Measurements from ENCODE around the gene MTIF2. TPM values are rescaled to one million over a fixed set of nuclear protein-coding genes. Genes with fewer than 3 reads are reported as not detected.
"Not testable (repeated sequence)": the region's sequence is repeated elsewhere in the genome, so short reads cannot be mapped to it uniquely, and the experiment has no call there.

The MTIF2 gene, protein sequence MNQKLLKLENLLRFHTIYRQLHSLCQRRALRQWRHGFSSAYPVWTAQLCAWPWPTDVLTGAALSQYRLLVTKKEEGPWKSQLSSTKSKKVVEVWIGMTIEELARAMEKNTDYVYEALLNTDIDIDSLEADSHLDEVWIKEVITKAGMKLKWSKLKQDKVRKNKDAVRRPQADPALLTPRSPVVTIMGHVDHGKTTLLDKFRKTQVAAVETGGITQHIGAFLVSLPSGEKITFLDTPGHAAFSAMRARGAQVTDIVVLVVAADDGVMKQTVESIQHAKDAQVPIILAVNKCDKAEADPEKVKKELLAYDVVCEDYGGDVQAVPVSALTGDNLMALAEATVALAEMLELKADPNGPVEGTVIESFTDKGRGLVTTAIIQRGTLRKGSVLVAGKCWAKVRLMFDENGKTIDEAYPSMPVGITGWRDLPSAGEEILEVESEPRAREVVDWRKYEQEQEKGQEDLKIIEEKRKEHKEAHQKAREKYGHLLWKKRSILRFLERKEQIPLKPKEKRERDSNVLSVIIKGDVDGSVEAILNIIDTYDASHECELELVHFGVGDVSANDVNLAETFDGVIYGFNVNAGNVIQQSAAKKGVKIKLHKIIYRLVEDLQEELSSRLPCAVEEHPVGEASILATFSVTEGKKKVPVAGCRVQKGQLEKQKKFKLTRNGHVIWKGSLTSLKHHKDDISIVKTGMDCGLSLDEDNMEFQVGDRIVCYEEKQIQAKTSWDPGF
- polyA plus RNA-seq (ENCODE audit: insufficient read length in 4 of 4), result 10 to 100 TPM; 19.2 to 44.6 (median 42.5) TPM

DNA sequence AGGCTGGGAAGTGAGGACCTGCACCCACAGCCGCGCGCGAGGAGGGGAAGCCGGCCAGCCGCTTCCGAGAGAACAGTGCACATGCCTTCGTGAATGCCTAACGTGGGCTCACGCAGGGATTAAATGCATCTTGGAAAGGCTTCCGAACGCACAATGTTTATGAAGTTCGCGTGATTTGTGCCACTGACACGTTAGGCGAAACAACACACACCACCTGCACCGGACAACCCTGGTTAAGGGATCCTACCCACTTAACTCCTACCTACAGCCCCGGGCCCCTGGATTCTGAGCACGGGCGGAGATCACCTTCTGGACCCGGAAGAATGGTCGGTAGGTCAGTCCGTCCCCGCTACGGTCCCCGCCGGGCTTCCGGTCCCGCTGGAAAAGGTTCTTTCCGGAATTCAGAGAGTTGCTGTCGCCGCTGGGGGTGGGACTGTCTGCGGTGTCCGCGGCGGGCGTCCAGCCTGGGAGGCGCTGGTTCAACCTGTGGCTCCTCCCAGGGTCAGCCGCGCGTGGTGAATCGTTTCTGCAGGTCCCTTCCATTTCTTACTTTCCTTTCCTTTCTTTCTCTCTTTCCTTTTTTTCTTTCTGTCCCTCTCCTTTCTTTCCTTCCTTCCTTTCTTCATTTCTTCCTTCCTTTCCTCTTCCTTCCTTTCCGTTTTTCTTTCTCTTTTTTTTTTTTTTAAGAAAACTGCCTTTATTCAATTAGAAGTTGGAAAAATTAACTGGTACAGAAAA lies at the start of gene MTIF2:
Gene MTIF2, minus strand, starts transcription at position 325 of the 738 bp plus-strand sequence. CDS start 5,373 bp downstream, outside the sequence.
- peak; percentile 81 to 90 (median 86) for DNase-seq (ENCODE audit: low read depth in 4 of 4, low spot score in 3 of 4)

DNA sequence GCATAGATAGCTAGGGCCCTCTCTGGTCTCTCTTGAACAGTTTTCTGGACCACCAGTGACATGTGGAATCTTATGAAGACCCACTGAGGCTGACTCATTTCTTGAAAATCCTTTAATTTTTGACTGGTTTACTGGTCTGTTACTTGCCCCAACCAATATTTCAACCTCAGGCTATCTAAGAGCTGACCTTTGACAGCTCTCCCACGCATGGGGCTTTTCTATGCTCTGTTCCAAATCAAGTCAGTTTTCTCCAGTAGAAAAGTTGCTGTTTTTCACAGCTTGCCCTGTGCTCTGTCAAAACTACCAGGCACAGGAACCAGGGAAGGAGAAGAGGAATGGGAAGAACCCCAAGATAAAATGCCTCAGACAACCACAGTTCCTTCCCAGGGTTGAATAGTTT lies 46.0 kb upstream of the MTIF2 start:
- no peak for DNase-seq (ENCODE audit: low read depth in 4 of 4, low spot score in 3 of 4)

DNA sequence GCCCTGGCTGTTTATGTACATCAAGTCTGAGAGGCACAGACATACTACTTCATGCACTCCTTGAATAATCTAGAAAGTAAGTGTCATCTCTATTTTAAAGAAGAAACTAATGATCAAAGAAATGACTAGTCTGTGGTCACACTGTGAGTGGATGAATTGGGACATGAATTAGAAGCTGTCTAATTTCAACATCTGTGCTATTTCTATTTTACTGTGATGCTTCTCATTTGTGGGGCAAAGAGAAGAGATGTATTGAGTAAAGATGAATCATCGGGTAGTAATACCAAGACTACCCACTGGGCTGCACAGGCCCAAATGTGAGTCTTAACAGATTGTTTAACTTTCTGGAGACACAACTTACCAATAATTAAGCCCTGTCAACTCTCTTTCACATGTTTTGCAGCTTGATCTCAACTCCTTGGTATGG lies 42.4 kb upstream of the MTIF2 start:
- no peak for DNase-seq (ENCODE audit: low read depth in 4 of 4, low spot score in 3 of 4)

DNA sequence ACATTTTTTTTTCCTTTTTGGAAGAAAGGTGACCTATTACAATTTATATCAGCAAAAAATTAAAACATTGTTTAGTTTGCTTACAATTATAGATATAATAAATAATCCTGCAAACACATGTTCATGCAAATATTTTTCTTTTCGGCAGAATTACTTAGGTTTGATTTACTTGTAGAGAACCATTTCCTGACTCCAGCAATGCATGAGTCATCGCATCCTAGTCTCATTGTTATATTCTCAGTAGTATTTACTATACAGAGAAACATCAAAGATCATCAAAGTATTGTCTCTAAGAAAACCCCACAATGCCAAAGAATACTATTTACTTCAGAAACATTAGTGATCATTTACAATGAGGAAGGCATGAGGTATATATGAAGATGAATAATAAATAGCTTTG lies 40.4 kb upstream of the MTIF2 start:
- no peak for DNase-seq (ENCODE audit: low read depth in 4 of 4, low spot score in 3 of 4)

DNA sequence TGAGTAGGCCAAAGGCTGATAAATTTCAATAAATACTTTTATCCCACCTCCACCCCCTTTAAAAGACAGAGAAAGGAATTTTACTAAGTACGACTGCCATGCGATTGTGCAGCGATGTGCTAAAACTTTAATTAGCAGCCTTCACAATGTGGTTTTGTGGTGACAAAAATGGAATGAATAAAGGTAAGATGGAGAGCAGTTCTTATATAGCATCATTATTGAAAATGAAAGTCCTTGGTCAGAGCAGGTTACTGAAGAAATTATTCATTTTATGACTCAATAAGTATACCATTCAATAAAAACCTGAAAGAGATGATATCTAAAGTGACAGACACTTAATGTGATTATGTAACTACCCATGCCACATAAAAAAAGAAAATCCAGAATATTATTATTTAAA lies 33.2 kb upstream of the MTIF2 start:
- no peak for DNase-seq (ENCODE audit: low read depth in 4 of 4, low spot score in 3 of 4)

DNA sequence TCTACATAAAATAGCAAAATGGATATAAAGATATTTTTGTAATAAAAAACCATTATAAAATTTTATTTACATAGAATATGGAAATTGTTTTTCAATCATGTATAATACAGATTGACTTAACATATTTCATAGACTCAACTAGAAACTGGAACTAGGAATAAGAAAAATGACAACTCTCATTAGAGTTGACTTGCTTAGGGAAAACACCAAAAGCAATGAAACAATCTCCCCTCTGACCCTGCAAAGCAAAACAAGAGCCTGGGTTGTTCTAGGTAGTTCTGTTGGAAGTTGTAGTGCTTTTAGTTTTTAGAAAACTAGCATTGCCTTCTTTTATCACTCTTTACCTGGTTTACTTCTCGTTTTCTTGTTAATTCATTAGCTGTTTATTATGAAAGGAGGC lies 32.2 kb upstream of the MTIF2 start:
- DNase-seq (ENCODE audit: low read depth in 4 of 4, low spot score in 3 of 4), result no peak

DNA sequence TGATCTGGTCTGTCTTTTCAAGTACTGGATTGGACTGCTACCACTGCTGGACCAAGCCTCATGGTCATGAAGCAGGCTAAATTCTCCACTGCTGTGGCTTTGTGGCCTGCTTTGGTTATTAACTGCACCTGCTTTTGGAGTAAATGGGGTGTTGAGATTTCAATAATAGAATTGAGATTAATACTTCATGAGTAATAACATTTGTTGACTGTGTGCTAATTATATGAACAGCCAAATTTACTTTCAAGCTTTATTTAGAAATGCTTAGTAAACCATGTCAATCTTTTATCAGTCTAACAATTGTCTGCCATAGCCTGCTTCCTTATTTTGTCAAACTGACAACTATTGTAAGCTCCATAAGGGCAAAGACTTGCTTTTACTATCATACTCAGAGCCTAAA lies 27.4 kb upstream of the MTIF2 start:
- DNase-seq (ENCODE audit: low read depth in 4 of 4, low spot score in 3 of 4), result no peak

DNA sequence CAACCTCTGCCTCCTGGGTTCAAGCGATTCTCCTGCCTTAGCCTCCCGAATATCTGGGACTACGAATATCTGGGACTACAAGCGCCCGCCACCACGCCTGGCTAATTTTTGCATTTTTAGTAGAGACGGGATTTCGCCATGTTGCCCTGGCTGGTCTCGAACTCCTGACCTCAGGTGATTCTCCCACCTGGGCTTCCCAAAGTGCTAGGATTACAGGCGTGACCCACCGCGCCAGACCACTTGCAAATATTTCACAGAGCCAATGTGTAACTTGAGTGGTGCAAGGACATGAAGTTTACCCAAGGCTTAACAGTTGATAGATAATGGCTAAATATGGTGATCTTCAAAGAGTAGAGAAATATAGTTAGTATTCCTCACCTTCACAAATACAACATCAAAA lies 14.1 kb upstream of the MTIF2 start:
- DNase-seq (ENCODE audit: low read depth in 4 of 4, low spot score in 3 of 4), result no peak

DNA sequence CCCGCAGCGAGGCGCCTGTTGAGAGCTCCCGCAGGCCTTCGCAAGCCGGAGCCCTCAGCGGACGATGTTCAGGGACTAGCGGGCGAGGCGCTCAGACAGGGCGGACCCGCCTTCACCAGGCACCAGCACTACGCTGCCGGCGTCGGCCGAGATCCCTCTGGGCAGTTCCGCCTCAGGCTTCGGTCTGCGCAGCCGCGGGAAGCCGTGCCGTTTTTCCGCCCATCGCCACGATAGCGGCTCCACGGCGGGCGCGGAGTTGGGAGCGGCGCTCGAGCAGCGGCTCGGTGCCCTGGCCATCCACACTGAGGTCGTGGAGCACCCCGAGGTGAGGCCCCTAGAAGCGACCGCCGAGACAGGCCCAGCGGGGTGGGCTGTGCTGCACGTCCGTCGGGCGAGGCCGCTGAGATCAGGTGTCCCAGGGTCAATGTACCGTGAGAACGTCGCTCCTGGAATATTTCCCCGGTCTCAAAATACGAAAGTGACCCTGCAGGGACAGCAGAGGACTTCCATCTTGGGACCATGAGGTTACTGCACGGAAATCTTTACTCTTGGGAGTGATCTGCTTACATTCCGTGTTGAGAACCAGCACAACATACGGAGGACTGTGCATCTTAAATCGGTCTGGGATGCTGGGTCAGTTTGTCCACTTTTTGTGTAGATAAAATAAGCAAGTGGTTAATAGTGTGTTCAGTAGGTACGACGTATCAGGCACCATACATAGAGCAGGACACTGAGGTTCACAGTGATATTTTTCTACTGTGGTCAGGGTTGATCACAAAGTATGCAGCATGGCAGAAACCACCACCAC lies 13.3 kb upstream of the MTIF2 start:
- DNase-seq (ENCODE audit: low read depth in 4 of 4, low spot score in 3 of 4), result peak; percentile 50 to 62 (median 54)

DNA sequence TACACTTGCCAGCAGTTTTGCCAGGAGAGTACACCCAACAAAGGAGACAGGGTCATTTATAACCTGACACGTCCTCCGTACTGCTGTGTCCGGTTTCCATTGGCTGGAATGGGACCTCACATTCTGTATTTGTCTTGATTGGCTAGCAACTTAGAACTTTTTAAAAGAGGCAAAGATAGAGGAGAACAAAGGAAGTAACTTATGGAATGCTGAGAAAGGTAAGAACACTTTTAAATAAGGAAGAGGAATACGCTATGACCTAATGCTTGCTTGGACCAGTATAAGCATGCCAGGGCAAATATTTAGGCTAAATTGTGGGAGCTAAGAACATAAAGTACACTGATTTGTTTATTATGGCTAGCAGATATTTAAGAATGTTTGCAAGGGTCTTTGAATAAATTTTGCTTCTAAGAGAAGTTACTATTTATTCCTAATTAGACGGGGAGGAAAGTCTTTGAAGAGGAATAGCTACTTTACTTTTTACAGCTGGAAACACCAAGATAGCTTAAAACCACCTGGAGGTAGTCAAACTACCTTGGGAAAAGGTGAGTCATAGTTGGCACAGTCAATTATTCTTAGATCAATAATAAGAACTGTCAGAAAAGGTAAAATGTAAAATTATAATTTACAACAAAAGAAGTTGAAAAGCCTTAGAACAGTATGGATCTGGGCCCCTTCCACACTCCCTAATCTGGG lies 12.0 kb upstream of the MTIF2 start:
- DNase-seq (ENCODE audit: low read depth in 4 of 4, low spot score in 3 of 4), result not testable (repeated sequence)

DNA sequence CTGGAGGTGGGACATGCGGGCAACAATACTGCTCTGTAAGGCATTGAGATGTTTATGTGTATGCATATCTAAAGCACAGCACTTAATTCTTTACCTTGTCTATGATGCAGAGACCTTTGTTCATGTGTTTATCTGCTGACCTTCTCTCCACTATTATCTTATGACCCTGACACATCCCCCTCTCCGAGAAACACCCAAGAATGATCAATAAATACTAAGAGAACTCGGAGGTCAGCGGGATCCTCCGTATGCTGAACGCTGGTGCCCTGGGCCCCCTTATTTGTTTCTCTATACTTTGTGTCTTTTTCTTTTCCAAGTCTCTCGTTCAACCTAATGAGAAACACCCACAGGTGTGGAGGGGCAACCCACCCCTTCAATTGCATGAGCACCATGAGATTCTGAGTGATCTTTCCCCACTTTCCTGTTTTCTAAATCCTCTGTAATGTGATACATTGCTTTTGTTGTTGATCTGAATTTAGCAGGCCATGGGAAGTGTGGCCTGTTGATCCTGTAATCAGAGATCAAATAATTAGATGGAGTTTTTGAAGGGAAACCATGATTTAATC lies 10.9 kb upstream of the MTIF2 start:
- DNase-seq (ENCODE audit: low read depth in 4 of 4, low spot score in 3 of 4), result not testable (repeated sequence)

DNA sequence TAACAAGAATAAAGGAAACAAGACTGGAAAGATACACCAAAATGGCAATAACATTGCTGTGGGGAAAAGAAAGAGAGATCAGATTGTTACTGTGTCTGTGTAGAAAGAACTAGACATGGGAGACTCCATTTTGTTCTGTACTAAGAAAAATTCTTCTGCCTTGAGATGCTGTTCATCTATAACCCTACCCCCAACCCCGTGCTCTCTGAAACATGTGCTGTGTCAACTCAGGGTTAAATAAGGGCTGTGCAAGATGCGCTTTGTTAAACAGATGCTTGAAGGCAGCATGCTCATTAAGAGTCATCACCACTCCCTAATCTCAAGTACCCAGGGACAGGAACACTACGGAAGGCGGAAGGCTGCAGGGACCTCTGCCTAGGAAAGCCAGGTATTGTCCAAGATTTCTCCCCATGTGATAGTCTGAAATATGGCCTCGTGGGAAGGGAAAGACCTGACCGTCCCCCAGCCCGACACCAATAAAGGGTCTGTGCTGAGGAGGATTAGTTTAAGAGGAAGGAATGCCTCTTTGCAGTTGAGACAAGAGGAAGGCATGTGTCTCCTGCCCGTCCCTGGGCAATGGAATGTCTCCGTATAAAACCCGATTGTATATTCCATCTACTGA lies 10.3 kb upstream of the MTIF2 start:
- not testable (repeated sequence) for DNase-seq (ENCODE audit: low read depth in 4 of 4, low spot score in 3 of 4)

DNA sequence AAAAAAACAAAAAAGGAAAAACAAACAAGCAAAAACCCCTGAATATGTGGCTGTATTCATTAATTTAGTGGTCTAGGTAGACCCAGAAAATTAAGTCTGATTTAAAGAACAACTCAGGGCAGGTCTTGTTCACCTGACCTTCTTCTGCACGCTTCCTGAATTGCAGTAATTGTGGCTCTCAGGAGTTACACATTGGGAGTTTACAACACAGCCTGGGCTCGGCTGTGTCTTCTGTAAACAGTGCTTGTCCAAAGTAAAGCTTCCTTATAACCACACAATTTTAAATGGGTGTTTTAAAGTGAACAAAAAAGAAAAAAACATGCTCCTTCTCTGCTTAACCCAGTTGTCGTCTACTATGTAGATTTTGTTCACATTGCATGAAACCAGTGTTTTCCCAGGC lies 8.3 kb upstream of the MTIF2 start:
- no peak for DNase-seq (ENCODE audit: low read depth in 4 of 4, low spot score in 3 of 4)

DNA sequence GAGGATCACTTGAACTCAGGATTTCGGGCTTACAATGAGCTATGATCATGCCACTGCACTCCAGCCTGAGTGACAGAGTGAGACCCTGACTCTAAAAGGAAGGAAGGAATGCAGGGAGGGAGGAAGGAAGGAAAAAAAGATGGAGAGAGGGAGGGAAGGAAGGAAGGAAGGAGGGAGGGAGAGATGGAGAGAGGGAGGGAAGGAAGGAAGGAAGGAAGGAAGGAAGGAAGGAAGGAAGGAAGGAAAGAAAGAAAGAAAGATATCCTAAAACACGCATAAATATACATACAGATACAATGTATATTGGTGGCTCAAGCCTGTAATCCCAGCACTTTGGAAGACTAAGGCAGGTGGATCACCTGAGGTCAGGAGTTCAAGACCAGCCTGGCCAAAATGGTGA lies 5.3 kb upstream of the MTIF2 start:
- not testable (repeated sequence) for DNase-seq (ENCODE audit: low read depth in 4 of 4, low spot score in 3 of 4)

DNA sequence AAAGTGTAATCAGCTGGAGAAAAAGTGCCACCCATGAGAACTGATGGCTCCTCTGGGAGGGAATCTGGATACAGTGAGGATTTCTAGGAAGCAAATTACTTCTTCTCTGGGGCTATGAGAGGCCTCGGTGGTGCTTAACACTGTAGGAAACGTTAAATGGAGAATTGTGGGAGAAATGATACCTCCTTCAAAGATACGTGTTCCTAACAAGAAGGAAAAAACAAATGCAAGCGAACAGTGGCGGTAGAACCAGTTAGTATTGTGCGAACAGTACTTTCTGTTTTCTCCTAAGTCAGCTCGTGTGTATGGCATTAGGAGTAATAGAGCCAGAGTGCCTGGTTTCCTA lies 587 bp upstream of the MTIF2 start:
- DNase-seq (ENCODE audit: low read depth in 4 of 4, low spot score in 3 of 4), result peak in 1 of 4 donors; percentile 6

DNA sequence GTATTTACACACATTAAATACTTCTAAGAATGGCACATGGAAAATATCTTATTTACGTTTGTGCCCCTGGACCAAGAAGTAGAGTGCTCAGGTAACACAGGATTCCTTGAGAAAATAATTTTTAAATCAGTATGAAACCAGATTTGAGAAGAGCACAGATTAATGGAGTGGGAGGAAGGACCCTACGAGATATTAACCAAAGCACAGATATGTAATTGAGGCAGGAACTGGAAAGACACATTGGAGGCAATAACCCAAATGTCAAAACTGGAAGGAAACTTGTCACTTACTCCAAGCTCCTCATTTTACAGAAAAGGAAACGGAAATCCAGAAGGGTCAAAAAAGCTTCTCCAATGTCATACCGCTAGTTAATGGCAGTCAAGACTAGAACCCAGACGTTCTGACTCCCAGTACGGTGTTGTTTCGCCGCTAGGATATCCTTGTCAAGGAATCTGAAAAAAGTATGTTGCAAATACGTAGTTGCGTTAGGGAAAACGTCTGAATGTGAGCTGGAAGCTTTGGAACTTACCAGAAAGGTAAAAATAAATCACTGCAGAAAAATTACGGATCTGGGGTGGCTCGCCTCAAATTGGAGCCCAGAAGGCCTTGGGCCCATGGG lies 634 bp downstream of the MTIF2 start:
- peak in 1 of 4 donors; percentile 12 for DNase-seq (ENCODE audit: low read depth in 4 of 4, low spot score in 3 of 4)

DNA sequence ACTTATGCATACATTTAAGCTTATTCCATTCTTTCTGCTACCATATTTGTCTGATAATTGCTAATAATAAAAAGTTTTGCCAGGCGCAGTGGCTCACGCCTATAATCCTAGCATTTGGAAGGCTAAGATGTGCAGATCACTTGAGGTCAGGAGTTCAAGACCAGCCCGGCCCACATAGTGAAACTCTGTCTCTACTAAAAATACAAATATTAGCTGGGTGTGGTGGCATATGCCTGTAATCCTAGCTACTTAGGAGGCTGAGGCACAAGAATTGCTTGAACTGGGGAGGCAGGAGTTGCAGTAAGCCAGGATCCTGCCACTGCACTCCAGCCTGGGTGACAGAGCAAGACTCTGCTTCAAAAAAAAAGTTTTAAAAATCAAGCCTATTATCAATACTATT lies 9.4 kb downstream of the MTIF2 start:
- not testable (repeated sequence) for DNase-seq (ENCODE audit: low read depth in 4 of 4, low spot score in 3 of 4)

DNA sequence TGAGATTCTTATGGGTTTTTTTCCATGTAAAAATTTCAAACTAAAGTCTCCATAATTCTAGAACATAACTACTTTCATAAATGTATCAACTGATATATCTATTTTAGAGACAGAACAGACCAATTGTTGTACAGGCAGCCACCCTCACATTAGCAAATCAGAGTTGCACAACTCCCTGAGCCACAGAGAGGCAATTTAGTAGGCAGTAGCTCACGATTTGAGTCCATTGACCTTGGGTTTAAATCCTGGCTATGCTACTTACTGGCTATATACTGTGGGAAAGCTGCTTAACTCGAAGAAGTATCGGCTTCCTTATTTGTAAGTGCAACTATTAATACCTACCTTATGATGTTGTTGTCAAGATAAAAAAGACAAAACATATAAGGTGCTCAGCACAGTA lies 16.2 kb downstream of the MTIF2 start:
- DNase-seq (ENCODE audit: low read depth in 4 of 4, low spot score in 3 of 4), result no peak

DNA sequence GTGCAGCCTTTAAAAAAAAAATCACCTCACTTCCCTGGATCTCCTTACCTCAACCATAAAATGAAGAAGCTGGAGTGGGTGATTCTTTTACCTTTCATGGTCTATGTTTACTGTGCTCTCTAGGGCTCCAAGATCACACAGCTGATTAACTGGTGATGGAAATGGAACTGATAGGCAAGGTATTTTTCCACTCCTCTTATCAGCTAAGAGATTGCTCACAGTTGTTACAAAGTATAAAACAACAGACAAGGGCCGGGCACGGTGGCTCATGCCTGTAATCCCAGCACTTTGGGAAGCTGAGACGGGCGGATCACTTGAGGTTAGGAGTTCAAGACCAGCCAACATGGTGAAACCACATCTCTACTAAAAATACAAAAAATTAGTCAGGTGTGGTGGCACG lies 22.0 kb downstream of the MTIF2 start:
- no peak for DNase-seq (ENCODE audit: low read depth in 4 of 4, low spot score in 3 of 4)
